GM18873 (cell line): ENCODE measurements around the gene RARS2.

ENCODE experiments used
- ATAC-seq: cut with Tn5 transposase; IDR thresholded peaks from one replicate; pipeline ENCODE4 v1.9.1; 2021; ENCODE audit warnings: mild to moderate bottlenecking, moderate library complexity, moderate number of reproducible peaks; ENCODE audit not compliant: unreplicated experiment, low FRiP score

The RARS2 gene

DNA sequence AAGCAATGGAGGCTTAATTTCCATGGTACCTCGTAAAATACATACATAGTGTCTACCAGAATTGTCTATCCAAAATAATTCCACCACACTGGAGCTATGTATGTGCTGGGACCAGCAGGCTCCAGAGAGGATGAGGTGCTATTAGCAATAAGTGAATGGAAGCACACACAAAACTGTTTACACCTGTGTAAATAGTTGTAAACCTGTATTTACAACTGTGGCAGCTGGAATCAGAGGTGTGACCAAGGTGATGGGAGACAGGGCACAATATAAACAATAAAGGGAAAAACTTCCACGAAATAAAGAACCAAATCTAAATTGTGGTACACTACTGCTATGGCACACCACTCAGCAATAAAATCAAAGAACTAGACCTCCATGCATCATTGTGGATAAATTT, 14.4 kb downstream of the RARS2 start:
- ATAC-seq: no peak

DNA sequence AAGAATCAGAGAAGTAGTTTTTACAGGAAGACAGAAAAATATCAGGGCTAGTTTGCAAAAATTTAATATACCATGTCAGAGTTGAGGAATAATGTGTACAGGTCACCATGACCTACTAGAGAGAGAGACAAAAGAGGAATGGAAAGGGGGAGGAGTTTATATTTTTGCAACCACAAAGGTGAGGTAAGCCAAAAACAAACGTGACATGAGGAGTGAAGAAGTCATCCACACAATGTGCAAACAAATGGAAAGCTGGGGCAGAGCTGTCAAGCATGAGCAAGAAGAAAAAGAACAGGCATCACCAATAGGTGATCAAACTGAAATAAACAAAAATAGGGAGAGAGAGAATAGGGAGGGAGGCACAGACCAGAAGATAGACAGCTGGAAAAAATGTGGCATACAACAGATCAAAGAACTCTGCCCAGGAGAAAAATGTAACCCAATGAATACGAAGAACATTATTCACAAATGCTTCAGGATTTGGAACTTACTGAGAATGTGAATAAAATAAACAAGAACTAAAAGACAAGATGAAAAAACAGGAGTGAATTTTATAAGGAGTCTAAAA, 15.5 kb downstream of the RARS2 start:
- ATAC-seq: no peak

- ATAC-seq: no peak
Measured at GRCh38 chr6:87573307-87574024, 16.3 kb downstream of the RARS2 start.

DNA sequence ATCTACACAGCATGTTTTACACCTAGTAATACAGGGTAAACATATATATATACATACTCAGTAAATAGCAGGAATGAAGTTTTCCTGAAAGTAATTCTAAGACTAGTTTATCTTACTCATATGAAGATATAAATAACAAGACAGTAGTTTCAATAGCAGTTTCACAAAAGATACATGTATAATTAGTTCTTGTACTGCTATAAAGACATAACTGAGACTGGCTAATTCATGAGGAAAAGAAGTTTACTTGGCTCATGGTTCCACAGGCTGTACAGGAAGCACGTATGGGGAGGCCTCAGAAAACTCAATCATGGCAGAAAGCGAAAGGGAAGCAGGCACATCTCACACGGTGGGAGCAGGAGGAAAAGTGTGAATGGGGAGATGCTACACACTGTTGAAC, 16.9 kb downstream of the RARS2 start:
- no peak for ATAC-seq

- ATAC-seq: no peak
Measured at GRCh38 chr6:87572021-87572420, 17.8 kb downstream of the RARS2 start.

- ATAC-seq: no peak
Measured at GRCh38 chr6:87561017-87561416, 28.8 kb downstream of the RARS2 start.

DNA sequence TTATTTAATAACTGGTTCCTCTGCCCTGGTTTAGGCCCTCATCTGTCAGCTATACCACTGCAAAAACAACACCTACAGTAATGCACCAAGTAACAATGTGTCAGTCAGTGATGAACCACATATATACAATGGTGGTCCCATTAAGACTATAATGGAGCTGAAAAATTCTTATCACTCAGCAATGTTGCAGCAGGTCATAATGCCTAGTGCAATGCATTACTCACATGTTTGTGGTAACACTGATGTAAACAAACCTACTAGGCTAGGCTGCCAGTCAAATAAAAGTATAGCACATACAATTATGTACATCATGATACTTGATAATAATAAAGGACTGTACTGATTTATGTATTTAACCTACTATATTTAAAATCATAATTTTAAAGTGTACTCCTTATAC, 31.3 kb downstream of the RARS2 start:
- ATAC-seq: no peak

GRCh38 chr6:87555506-87555905, 34.3 kb downstream of the RARS2 start:
- no peak for ATAC-seq

- no peak for ATAC-seq
Measured at GRCh38 chr6:87553159-87553765, 36.5 kb downstream of the RARS2 start.

GRCh38 chr6:87551799-87552198, 38.0 kb downstream of the RARS2 start:
- no peak for ATAC-seq

DNA sequence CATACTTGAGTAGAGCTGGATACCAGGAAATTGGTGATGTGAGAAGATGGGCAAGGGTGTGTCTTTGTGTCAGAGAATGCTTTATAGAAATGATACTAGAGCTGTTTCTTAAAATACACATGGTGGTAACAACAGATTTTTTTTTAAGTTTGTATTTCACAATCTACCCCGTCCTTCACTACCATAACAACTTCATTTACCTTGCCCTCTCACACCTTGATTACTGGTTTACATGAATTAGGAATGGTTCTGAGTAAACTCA, 45.4 kb downstream of the RARS2 start:
- ATAC-seq: no peak

- ATAC-seq: no peak
Measured at GRCh38 chr6:87543696-87544473, 45.9 kb downstream of the RARS2 start.

DNA sequence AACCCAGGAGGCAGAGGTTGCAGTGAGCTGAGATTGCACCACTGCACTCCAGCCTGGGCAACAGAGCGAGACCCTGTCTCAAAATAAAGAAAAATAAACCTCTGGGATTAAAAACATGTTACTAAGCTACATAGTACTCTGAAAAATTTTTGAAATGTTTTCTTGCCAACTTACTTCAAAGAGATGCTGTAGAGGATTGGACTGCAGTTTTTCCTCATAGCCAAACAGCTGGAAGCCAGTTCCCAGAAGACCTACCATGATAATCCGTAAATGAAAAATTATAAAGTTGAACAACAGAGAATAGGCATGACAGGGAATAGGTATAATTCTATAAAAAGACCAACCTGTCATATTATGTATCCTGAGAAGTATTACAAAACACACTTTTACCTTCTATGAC, 48.0 kb downstream of the RARS2 start:
- no peak for ATAC-seq

DNA sequence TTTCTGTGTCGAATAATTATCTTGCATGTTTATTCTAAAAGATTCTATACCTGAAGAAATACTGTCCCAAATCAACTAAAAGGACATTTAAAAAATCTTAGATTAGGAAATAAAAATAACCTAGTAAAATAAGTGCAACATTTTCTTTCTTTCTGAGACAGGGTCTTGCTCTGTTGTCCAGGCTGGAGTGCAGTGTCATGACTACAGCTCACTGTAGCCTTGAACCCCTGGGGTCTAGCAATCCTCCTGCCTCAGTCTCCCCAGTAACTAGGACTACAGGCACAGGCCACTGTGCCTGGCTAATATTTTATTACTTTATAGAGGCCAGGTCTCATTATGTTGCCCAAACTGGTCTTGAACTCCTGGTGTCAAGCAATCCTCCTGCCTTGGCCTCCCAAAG, 48.7 kb downstream of the RARS2 start:
- no peak for ATAC-seq

DNA sequence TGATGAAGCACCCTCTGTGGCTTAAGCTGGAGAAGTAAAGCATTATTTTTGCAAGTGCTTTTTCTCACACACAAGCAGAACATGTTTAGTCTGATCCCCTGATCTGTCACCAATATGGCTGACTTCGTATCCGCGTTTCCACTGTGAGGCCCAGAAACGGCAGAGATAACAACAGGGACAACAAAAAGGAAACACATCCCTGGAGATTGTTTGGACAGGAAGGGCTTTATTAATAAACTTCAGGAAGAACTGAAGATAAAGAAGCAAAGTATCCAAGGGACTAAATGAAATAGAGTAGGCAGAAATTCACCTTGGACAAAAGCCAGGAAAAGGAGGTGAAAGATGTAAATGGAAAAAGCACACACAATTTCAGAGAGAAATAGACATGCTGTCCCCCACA, 49.2 kb downstream of the RARS2 start:
- no peak for ATAC-seq

DNA sequence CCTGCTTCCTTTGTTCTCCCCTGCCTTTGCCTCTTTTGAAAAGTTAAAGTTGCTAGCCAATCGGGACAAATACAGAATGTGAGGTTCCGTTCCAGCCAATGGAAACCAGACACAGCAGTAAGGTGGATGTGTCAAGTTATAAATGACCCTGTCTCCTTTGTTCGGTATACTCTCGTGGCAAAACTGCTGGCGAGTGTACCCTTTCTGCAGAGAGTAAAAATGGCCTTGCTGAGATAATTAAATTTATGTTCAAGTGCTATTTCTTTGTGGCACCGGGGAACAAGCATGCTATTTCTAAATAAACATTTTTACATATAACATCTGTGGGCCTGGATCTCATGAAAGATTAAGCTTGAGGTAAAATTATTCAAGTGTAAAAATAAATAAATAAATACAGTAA, 50.2 kb downstream of the RARS2 start:
- ATAC-seq: no peak

- no peak for ATAC-seq
Measured at GRCh38 chr6:87538510-87539260, 51.1 kb downstream of the RARS2 start.

DNA sequence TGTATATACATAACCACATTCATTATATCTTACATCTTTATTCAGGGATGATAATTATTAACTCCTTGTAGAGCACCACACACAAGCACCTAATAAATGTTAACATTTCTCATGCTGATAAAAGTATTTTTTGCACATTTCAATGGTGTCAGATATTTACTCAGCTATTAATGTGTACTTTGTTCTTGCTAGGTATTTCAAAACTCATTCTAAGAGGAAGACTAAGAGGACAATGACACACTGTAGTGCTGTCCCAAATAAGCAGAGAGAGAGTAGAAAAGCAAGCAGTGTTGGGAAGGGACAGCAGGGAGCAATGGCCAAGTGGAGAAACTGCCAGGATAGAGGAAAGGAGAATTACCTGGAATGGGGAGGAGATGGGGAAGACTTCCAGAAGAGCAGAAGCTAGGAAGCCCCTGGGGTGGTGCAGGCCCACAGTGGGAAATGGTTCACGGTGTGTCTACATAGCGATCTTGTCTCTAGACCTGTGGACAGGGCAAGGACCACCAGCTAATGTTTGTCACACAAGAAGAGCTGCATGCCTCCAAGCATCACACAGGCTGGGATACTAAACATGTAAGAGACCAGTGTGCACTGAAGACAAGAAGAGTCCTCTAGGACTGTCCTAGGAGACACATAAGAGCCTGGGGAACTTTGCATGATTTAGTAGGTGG, 55.3 kb downstream of the RARS2 start:
- ATAC-seq: no peak

DNA sequence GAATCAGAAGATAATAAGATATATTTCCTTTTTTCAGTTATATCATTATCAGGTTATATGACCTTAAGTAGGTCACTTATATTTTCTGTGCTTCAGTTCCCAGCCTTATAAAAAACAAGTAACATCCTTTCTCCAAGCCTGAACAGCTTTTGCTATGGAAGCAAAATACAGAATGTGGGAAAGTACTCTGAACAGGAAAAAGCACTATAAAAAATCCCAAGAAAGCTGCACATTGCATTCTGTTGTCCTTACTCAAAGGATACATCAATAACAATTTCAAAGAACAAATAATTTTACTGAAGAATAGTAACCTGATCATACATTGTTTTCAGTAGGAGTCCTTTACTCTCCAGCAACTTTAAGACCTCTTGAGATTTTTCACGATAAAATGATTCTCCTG, 60.6 kb downstream of the RARS2 start:
- ATAC-seq: no peak

DNA sequence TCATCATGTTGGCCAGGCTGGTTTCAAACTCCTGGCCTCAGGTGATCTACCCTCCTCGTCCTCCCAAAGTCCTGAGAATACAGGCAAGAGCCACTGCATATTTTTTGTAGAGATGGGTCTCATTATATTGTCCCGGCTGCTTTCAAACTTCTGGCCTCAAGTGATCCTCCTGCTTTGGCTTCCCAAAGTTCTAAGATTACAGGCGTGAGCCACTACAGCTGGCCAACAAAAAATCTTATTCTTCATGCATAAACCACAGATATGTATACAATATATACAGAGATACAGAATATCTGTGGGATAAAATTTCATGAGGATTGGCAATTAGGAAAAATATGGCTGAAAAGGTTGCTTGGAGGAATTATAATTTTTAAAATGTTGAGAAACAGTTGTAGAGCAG, 67.1 kb downstream of the RARS2 start:
- no peak for ATAC-seq
